ENCODE results near the gene STPG1.

- TF ChIP-seq EHF (CRISPR knock-in tag; IDR thresholded peaks at IDR 0.05) (no peak), MAFK (IDR thresholded peaks at IDR 0.05; ENCODE audit: partially characterized antibody) (no peak), MAX (IDR thresholded peaks at IDR 0.05) (no peak), POLR2A (IDR thresholded peaks at IDR 0.05; ENCODE audit: low read length) (no peak), CTCF (IDR thresholded peaks at IDR 0.05) (no peak), CHD2 (IDR thresholded peaks at IDR 0.05; ENCODE audit: low read length, partially characterized antibody) (no peak)
- TF ChIP-seq, protein P1, sequence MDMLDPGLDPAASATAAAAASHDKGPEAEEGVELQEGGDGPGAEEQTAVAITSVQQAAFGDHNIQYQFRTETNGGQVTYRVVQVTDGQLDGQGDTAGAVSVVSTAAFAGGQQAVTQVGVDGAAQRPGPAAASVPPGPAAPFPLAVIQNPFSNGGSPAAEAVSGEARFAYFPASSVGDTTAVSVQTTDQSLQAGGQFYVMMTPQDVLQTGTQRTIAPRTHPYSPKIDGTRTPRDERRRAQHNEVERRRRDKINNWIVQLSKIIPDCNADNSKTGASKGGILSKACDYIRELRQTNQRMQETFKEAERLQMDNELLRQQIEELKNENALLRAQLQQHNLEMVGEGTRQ (IDR thresholded peaks at IDR 0.05): no peak
- TF ChIP-seq, protein P2, sequence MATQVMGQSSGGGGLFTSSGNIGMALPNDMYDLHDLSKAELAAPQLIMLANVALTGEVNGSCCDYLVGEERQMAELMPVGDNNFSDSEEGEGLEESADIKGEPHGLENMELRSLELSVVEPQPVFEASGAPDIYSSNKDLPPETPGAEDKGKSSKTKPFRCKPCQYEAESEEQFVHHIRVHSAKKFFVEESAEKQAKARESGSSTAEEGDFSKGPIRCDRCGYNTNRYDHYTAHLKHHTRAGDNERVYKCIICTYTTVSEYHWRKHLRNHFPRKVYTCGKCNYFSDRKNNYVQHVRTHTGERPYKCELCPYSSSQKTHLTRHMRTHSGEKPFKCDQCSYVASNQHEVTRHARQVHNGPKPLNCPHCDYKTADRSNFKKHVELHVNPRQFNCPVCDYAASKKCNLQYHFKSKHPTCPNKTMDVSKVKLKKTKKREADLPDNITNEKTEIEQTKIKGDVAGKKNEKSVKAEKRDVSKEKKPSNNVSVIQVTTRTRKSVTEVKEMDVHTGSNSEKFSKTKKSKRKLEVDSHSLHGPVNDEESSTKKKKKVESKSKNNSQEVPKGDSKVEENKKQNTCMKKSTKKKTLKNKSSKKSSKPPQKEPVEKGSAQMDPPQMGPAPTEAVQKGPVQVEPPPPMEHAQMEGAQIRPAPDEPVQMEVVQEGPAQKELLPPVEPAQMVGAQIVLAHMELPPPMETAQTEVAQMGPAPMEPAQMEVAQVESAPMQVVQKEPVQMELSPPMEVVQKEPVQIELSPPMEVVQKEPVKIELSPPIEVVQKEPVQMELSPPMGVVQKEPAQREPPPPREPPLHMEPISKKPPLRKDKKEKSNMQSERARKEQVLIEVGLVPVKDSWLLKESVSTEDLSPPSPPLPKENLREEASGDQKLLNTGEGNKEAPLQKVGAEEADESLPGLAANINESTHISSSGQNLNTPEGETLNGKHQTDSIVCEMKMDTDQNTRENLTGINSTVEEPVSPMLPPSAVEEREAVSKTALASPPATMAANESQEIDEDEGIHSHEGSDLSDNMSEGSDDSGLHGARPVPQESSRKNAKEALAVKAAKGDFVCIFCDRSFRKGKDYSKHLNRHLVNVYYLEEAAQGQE (IDR thresholded peaks at IDR 0.05): no peak
Measured at GRCh38 chr1:24321697-24322469, 91.7 kb downstream of the STPG1 start.

Data from A549 (cell line).